HEK293T (cell line): ENCODE measurements around the gene SYNCRIP.

Source experiments
- CTCF ChIA-PET: fragments of 350-600 bp; formaldehyde crosslinking; extraction: SDS; loops from one replicate; lab custom pipeline; 2021; ENCODE audit warnings: antibody characterized with exemption, inconsistent platforms; lab: Yijun Ruan, JAX
- POLR2A ChIA-PET: fragments of 350-600 bp; formaldehyde crosslinking; extraction: SDS; loops from one replicate; lab custom pipeline; 2020; ENCODE audit warnings: antibody characterized with exemption, inconsistent platforms; lab: Yijun Ruan, JAX
- DNase-seq: peaks from one replicate; pipeline ENCODE4 v3.0.0; 2012; ENCODE audit warnings: mixed read lengths; ENCODE audit errors: extremely low spot score
- ARNT ChIP-seq: fragments of 450-650 bp; IDR thresholded peaks from 2 replicates; pipeline ENCODE4 v1.6.1; 2017; ENCODE audit warnings: mild to moderate bottlenecking
- BHLHE40 ChIP-seq: fragments of 450-650 bp; IDR thresholded peaks from 2 replicates; pipeline ENCODE4 v1.6.1; 2016; ENCODE audit warnings: mild to moderate bottlenecking, moderate library complexity, borderline replicate concordance
- CTBP1 ChIP-seq: fragments of 450-650 bp; IDR thresholded peaks from 2 replicates; pipeline ENCODE4 v1.6.1; 2016; ENCODE audit warnings: borderline replicate concordance
- ELF4 ChIP-seq: fragments of 450-650 bp; IDR thresholded peaks from 2 replicates; pipeline ENCODE4 v1.6.1; 2017; ENCODE audit warnings: antibody characterized with exemption
- FOXA1 ChIP-seq: fragments of 450-650 bp; IDR thresholded peaks from 2 replicates; pipeline ENCODE4 v1.6.1; 2016; ENCODE audit warnings: mild to moderate bottlenecking
- FOXK2 ChIP-seq: fragments of 450-650 bp; IDR thresholded peaks from 2 replicates; pipeline ENCODE4 v1.6.1; 2016; ENCODE audit warnings: mild to moderate bottlenecking
- FOXM1 ChIP-seq: fragments of 450-650 bp; IDR thresholded peaks from 2 replicates; pipeline ENCODE4 v1.6.1; 2017; ENCODE audit warnings: mild to moderate bottlenecking, borderline replicate concordance
- HDGF ChIP-seq: fragments of 450-650 bp; IDR thresholded peaks from 2 replicates; pipeline ENCODE4 v1.6.1; 2017; ENCODE audit warnings: antibody characterized with exemption, borderline replicate concordance
- L3MBTL2 ChIP-seq: fragments of 450-650 bp; conservative IDR thresholded peaks from 2 replicates; pipeline ENCODE4 v1.6.1; 2016; ENCODE audit warnings: mild to moderate bottlenecking
- LEF1 ChIP-seq: fragments of 450-650 bp; IDR thresholded peaks from 2 replicates; pipeline ENCODE4 v1.6.1; 2017; ENCODE audit warnings: mild to moderate bottlenecking, borderline replicate concordance
- NFRKB ChIP-seq: fragments of 450-650 bp; IDR thresholded peaks from 2 replicates; pipeline ENCODE4 v1.6.1; 2016; ENCODE audit warnings: mild to moderate bottlenecking, moderate library complexity
- PKNOX1 ChIP-seq: fragments of 450-650 bp; IDR thresholded peaks from 2 replicates; pipeline ENCODE4 v1.6.1; 2016
- SP1 ChIP-seq: fragments of 450-650 bp; IDR thresholded peaks from 2 replicates; pipeline ENCODE4 v1.6.1; 2017
- SUZ12 ChIP-seq: fragments of 450-650 bp; IDR thresholded peaks from 2 replicates; pipeline ENCODE4 v1.6.1; 2016; ENCODE audit warnings: mild to moderate bottlenecking
- TARDBP ChIP-seq: fragments of 450-650 bp; IDR thresholded peaks from 2 replicates; pipeline ENCODE4 v1.6.1; 2016
- ZNF384 ChIP-seq: fragments of 450-650 bp; IDR thresholded peaks from 2 replicates; pipeline ENCODE4 v1.6.1; 2016

The SYNCRIP gene

DNA sequence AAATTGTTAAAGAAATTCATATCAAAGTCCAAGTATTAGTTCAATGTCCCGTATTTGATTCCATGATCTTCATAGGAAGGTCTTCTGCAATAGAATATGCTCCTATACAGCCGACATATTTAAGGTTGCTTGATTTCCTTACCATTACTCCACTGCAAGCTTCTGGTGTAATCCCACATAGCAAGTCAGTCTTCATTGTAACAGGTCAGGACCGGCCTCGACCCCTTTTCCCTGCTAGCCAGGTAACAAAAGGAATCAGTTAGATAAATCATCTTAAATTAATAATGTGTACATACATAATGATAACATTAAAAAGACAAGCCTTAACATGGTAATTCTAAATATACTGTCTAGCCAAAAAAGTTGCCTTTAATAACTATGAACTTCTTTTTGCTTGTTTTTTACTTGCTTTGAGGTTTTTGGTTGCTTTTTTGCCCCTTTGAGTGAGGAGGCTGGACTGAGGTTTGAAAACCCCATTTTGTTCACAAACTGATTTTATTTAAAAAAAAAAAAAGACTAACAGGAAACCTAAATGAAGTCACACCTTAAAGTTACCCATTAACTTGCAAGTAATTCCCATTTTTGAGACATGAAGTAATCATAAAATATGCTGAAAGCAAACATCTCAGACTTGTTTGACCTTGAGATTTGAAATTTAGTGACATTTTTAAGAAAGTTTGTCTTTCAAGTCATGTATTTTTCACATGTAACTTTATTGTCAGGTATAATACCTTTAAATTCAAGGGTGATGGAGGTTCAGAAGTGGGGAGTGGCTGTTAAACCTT is 29.8 kb downstream of the SYNCRIP start:
- DNase-seq, result no peak
- CTCF ChIA-PET, result no interaction called here
- TF ChIP-seq ELF4, result no peak
- no peak for TF ChIP-seq LEF1
- TF ChIP-seq SUZ12, result no peak
- TF ChIP-seq BHLHE40, result no peak
- TF ChIP-seq FOXM1, result no peak
- no peak for TF ChIP-seq TARDBP
- no peak for TF ChIP-seq SP1
- no peak for TF ChIP-seq HDGF
- POLR2A ChIA-PET, result interaction anchor here (1.3 kb wide), 1 partner anchor 30 kb away, joined by 3 read pairs; the partner anchor contains the start of gene SYNCRIP

DNA sequence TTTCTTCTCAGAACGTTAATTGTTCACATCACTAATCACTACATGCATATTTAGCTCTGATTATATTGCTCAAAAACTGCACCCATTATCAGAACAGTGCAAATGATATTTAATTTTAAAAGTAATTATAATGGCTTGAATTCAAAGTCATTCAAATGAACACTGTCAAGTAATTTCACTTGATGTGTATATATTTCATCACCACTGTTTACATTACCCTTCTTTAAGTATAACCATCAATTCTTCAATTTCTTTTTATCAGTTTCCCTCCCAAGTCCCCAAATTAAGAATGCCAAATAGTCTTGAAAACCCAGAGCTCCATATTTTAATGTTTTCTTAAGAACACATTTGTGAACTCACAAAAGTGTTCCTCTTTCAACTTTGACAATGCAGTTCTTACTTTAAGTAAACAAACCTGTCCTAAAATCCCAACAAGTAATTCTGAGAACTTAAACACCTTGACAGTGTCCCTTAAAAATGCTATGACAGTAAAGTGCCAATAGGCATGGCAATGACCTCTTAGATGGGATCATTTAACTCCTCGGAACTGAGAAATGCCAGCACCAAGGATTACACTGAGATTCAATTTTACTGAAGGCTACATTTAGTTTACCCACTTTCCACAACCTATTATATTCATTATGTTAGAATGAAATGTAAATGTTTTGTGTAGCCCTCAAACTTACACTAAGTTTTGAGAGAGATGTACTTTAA is 32.3 kb downstream of the SYNCRIP start:
- POLR2A ChIA-PET, result interaction anchor here (0.8 to 1.4 kb wide), 3 partner anchors 17 to 68 kb away, joined by 3 to 4 read pairs (median 4); partner anchors contain the start of genes SNX14 and SYNCRIP
- TF ChIP-seq ARNT, result no peak
- TF ChIP-seq SP1, result no peak
- TF ChIP-seq CTBP1, result no peak
- TF ChIP-seq SUZ12, result no peak
- TF ChIP-seq PKNOX1, result no peak
- no peak for TF ChIP-seq HDGF
- no peak for TF ChIP-seq FOXK2
- TF ChIP-seq LEF1, result no peak
- TF ChIP-seq L3MBTL2, result no peak
- no peak for TF ChIP-seq ZNF384
- no peak for TF ChIP-seq BHLHE40
- TF ChIP-seq FOXM1, result no peak
- no peak for TF ChIP-seq NFRKB
- TF ChIP-seq TARDBP, result no peak
- no peak for TF ChIP-seq FOXA1
- no peak for TF ChIP-seq ELF4
- no peak for DNase-seq
- CTCF ChIA-PET, result no interaction called here

DNA sequence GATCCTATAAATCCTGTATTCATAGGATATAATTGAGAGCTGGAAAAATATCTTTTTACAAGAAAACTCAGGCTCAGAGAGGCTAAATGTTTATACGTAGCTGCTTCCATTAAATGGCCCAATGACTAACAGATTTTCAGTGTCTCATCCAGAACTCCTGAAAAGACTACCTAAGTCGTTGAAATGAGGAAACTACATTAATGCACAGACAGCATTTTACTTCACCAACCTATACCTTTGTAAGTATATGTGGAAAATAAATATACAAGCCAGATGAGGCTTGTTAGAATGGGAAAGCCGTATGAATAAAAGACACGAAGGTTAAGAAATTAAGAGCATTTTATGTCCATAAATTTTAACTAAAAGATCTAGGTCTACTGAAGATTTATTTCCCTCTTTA is 40.6 kb downstream of the SYNCRIP start:
- ChIA-PET POLR2A (no interaction called here), CTCF (no interaction called here)
- TF ChIP-seq ELF4, result no peak
- TF ChIP-seq FOXK2, result no peak
- TF ChIP-seq CTBP1, result no peak
- no peak for TF ChIP-seq LEF1
- TF ChIP-seq NFRKB, result no peak
- TF ChIP-seq L3MBTL2, result no peak
- TF ChIP-seq PKNOX1, result no peak
- no peak for TF ChIP-seq BHLHE40
- TF ChIP-seq ARNT, result no peak
- DNase-seq, result no peak

- ChIA-PET POLR2A (interaction anchor here (1.6 kb wide), 1 partner anchor 78 kb away, joined by 5 read pairs; no protein-coding TSS in a partner anchor), CTCF (no interaction called here)
- no peak for DNase-seq
- TF ChIP-seq ARNT, result no peak
- TF ChIP-seq SUZ12, result no peak
- TF ChIP-seq BHLHE40, result no peak
- TF ChIP-seq LEF1, result no peak
- TF ChIP-seq FOXK2, result no peak
- TF ChIP-seq FOXA1, result no peak
Observed at GRCh38 chr6:85600713-85601313, 41.9 kb downstream of the SYNCRIP start.

DNA sequence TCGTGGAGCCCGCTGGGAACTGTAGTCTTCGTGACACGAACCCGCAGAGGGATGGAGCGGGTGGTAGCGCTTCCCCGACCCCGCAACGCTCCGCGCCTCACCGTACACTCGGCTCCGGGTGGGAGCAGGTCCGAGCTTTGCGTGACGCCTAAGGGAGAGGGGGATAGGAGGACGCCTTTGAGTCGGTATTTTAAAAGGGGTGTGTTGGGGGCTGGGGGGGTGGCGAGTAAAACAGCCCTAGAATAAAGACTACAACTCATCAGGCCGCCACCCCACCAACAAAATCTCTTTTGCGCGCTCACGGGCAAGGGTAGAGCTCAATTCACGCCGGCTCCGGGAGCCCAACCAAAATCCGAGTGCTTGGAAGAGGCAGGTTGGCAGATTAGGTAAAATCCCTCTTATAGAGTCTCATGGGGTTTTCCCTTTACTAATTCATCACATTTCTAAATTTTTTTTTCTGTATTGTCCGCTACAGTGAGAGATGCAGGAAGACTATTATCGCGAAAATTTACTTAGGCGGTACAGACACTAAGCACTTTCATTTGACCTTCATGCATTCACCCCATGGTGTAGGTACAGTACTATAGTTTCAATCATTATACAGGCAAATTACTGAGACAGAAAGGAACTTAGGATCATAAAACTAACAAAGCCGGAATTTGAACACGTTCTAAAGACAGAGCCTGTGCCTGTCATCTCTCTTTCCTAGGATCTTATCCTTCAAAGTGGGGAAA is 48.3 kb downstream of the SYNCRIP start:
- CTCF ChIA-PET, result interaction anchor here (0.6 kb wide), 1 partner anchor 111 kb away, joined by 3 read pairs; no protein-coding TSS in a partner anchor
- DNase-seq, result no peak
- peak; percentile 31; the same call in 1 of the 2 replicates for TF ChIP-seq L3MBTL2
- no peak for TF ChIP-seq FOXM1
- POLR2A ChIA-PET, result interaction anchor here (0.5 to 2.3 kb wide), 7 partner anchors 11 to 84 kb away, joined by 3 to 24 read pairs (median 9); partner anchors contain the start of gene SYNCRIP
